Esophagus squamous epithelium (tissue), 4 donors: ENCODE results near the gene RBM14.

Experiments
- CTCF ChIP-seq, 6 experiments: fragments of 450-650 bp in 4 of 6; fragments of 200-600 bp in 2 of 6; sonication (generic) in 2 of 6; IDR thresholded peaks; one replicate each; pipeline ENCODE4 v1.5.1; 2016 to 2019; ENCODE audit warnings: antibody characterized with exemption in 6 of 6, mild to moderate bottlenecking in 4 of 6, moderate library complexity in 4 of 6
- POLR2A ChIP-seq, 4 donors: fragments of 450-650 bp; IDR thresholded peaks; one replicate each; pipeline ENCODE4 v1.6.1; 2017; ENCODE audit warnings: antibody characterized with exemption in 4 of 4, mild to moderate bottlenecking in 4 of 4, moderate library complexity in 3 of 4

GRCh38 chr11:66591175-66591574, 25.3 kb upstream of the RBM14 start:
- no peak for TF ChIP-seq CTCF (IDR thresholded peaks at IDR 0.05)
- TF ChIP-seq POLR2A (IDR thresholded peaks at IDR 0.05), result no peak
